Glomerular endothelial cell (primary cell): ENCODE measurements around the gene GNA15. TPM values are rescaled to one million over a fixed set of nuclear protein-coding genes. Genes with fewer than 3 reads are reported as not detected.

ENCODE experiments used
- DNase-seq: peaks from one replicate; pipeline ENCODE4 v3.0.0-alpha.2; 2011; ENCODE audit warnings: low read depth, low spot score; ENCODE audit errors: extremely low read depth
- total RNA-seq: library from RNA; depleted of rRNA; stranded (reverse); fragments of >200 nt; gene quantifications from 2 replicates; pipeline ENCODE4 v1.2.3, GENCODE V29; 2015

Gene GNA15
- total RNA-seq, 1 donor from 2014 or later, result 0.06 TPM

- DNase-seq, result no peak
Measured at GRCh38 chr19:3119693-3120380, 16.0 kb upstream of the GNA15 start.

DNA sequence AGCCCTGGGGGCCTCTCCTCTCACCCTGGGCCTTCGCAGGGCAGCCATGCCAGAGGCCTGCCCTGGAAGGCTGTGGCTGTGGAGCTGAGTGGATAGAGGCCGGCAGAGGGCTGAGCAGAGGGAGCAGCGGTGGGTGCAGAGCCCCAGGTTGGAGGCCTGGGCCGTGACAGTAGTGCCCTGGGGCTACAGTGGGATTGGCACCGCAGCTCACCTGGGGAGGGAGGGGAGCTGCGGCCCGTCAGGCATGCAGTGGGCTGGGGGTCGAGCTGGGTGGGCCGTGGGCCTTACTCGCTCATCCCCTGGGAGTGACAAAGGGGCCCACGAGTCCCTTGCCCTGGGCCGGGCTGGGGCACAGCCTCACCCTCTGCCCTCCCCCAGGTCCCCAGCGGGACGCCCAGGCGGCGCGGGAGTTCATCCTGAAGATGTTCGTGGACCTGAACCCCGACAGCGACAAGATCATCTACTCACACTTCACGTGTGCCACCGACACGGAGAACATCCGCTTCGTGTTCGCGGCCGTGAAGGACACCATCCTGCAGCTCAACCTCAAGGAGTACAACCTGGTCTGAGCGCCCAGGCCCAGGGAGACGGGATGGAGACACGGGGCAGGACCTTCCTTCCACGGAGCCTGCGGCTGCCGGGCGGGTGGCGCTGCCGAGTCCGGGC lies 15.1 kb upstream of the GNA15 start:
- DNase-seq, result no peak

GRCh38 chr19:3121396-3121795 lies 14.4 kb upstream of the GNA15 start:
- no peak for DNase-seq

DNA sequence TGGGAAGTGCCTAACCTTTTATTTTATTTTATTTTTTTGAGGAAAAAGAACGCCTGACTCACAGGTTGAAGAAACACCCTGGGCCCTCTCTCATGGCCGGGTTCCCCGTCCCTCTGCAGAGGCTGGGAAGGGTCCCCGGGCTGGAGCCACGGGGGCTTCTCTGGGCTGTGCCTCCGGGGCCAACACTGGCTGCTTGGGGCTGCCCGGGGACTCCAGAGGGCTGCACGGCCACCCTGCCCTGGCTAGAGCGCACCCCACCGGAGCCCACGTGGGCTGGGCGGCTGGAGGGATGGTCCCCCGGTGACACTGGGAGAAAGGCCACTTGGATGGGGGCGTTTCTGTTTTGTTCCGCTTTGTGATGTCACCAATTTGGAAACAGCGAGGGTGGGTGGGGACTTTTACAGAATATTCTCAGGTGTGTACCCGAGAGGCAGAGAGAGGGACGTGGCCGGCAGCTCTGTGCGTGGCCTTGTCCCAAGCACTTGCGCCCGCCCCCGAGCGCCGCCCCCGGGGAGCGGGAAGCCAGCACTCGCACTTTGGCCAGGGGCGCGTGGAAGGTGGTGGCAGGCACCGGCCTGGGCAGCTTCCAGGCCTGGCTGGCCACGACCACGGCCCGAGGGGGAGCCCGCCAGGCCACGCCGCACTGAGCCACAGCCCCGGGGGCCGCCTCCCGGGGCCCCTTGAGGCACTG lies 13.9 kb upstream of the GNA15 start:
- no peak for DNase-seq

DNA sequence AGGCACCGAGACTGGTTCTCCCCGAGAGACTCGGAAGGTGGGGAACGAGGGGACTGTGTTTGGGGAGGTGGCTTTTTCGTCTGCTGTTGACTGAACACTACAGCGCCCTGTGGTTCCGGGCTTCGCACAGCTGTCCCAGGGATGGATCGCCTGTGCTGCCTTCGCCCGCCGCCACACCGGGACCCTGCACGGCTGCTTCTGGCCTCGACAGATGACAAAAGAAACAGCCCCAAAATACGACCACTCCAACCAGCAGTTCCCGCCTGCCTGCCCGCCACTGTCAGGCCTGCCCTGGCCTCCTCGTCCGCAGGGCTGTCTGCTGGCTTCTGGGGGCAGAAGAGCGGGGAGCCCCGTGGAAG lies 13.3 kb upstream of the GNA15 start:
- DNase-seq, result no peak

- no peak for DNase-seq
Measured at GRCh38 chr19:3123088-3123721, 12.6 kb upstream of the GNA15 start.

- no peak for DNase-seq
Measured at GRCh38 chr19:3123956-3124355, 11.9 kb upstream of the GNA15 start.

DNA sequence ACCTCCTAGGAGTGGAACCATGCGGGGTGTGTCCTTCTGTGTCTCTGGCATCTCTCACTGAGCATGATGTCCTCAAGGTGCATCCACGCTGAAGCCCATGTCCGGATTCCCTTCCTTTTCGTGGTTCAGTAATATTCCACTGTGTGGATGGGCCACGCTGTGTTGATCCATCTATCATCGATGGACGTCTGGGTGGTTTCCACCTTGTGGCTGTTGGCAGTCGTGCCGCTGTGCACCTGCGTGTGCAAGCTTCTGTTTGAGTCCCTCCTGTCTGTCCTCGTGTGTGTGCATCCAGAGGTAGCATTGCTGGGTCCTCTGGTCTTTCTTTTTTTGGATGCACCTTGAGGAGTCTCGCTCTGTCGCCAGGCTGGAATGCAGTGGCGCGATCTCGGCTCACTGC lies 11.2 kb upstream of the GNA15 start:
- DNase-seq, result no peak

DNA sequence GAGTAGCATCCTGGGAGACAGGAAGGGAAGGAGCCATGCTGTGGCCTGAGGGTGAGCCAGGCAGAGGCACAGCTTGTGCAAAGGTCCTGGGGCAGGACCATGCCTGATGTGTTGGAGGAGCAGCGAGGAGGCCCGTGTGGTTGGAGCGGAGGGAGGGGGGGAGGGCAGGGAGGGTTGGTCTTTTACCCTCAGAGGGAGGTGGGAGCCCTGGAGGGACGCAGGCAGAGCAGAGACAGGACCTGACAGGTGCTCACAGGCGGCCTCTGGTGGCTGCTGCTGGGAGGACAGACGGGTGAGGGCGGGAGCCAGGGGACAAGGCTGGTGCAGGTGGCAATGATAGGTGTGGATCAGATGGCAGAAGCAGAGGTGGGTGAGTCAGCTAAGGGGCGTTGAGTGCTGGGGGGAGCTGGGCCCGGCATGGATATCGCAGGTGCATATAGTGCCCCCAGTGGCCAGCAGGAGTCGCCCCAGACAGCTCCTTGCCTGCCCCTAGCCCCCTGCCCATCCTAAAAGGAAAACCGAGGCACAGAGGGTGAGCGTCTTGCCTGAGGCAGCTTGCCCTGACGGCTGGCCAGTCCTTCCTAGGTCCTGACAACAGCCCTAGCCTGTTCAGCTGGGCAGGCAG lies 9.8 kb upstream of the GNA15 start:
- DNase-seq, result no peak

DNA sequence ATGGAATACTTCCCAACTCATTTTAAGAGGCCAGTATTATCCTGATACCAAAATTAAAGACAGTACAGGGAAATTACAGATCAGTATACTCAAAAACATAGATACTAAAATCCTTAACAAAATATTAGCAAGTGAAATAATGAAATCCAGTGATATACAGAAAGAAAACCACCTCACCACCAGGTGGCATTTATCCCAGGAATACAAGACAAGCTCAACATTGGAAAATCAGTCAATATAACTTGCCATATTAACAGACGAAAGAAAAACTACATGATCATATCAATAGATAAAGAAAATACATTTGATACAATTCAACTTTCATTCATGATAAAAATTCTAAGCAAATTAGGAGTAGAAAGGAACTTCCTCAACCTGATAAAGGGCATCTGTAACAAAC lies 6.7 kb upstream of the GNA15 start:
- DNase-seq, result peak; percentile 48

DNA sequence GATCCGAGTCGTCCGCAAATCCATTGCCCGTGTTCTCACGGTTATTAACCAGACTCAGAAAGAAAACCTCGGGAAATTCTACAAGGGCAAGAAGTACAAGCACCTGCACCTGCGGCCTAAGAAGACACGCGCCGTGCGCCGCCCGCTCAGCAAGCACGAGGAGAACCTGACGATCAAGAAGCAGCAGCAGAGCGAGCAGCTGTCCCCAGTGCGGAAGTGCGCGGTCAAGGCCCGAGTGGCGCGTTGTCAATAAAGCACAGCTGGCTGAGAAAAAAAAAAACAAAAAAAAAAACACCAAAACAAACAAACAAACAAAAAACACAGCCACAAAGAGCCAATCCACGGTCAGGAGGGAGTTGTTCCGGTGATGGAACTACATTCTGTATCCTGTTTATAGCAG lies 4.7 kb upstream of the GNA15 start:
- no peak for DNase-seq

DNA sequence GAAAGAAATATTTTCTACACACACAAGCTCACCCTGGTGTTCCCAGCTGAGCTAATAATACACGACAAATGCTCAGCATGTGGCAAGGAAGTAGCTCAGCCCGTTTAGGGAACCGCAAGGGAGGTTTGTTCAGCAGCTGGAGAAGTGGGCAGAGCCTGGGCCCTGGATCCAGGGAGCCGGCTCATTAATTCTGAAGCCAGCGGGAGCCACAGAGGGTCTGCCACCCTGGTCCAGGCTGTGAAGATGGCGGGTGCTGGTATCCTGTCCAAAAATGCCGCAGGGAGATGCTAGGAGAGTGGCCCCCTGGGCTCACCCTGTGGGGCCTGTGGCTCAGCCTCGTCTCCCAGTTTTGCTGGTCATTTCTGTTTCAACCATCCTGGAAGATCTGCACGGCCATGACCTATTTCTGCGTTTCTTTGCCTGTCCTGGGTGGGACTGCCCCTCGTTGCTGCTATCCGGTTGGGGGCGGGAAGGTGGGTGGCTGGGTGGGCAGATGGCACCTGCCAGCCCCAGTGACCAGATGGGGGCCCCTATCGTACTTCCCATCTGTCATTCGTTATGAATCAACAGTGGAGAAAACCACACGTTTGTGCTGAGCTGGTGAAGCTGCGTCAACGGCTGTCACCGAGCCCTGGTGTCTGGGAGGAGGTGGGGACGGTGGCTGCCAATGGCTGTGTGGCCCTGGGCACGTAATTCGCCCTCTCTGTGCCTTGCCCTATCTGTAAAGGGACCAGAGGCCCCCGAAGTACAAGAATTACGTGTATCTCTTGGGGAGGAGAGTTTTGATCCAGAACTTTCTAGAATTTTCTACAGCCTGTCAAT lies 2.7 kb upstream of the GNA15 start:
- DNase-seq, result no peak

DNA sequence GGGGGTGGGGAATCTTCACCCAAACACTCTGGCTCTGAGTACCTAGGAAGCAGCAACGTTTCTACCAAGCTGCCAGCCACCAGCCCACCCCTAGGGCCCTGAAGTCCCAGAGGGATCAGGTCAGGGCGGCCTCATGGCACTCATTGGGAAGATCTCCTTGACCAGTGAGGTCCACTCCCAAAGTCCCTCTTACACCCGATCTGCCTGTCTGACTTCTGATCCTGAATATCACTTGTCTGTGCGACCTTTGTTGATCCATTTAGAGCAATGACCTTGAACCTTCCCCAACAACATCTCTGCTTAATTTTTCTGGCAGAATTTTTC lies 2.1 kb upstream of the GNA15 start:
- no peak for DNase-seq

DNA sequence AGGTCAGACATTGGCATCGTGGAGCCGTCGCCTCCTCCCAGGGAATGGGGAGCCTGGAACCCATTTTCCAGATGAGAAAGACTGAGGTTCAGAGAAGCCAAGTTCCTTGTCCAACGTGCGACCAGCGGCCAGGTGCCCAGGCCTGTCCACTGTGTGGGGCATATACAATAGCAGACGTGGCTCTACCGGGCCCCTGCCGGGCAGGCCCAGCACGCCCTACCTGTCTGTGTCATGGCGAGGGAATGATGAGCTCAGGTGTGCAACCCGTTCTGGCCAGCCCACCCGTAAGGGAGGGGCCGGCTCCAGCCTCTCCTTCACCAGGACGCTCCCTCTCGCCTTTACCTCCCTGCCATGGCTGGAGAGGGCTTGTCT lies 837 bp downstream of the GNA15 start:
- no peak for DNase-seq

DNA sequence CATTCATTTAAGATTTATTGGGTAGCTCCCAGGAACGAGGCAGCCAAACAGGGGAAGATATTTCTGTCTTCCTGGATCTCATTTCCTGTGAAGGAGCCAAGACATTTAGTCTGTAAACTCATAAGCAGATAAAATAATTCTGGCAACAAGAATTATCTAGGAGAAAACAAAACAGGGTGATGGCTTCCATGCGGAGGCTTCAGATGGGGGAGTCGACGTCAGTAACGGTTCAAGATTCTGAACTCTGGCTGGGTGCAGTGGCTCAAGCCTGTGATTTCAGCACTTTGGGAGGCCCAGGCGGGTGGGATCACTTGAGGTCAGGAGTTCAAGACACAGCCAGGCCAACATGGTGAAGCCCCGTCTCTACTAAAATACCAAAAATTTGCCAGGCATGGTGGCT lies 1.3 kb downstream of the GNA15 start:
- no peak for DNase-seq

DNA sequence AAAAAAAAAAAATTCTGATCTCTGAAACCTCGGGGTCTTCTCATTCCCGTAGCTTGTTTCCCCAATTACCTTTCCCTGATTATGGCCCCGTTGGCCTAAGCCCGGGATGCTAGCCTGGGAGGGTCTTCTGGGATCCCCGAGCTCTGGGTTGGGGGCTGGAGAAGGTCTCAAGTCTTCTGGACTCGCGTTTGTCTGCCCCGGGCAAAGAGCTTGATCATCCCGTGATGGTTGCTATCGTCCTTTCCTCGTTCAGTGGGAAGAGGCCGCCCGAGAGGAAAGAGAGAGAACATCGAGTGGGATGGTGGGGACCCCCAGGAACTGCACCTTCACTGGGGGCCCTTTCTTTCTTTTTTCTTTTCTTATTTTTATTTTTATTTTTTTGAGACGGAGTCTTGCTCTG lies 2.4 kb downstream of the GNA15 start:
- DNase-seq, result no peak

- DNase-seq, result no peak
Measured at GRCh38 chr19:3140667-3141038, 4.8 kb downstream of the GNA15 start.

DNA sequence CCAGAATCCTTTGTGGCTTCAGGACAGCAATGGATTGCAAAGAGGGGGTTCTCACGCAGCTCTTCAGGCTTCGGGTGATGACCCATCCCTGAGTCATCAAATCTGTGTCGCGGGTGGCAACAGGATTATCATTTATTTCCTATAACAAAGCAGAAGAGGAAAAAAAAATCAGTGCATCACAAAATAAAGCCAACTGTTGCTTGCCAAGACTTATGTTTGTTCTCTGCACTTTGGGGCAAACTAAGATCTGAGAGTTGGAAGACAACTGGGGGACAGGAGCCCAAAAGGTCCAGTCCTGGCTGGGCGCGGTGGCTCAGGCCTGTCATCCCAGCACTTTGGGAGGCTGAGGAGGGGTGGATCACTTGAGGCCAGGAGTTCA lies 6.4 kb downstream of the GNA15 start:
- DNase-seq, result peak; percentile 71

DNA sequence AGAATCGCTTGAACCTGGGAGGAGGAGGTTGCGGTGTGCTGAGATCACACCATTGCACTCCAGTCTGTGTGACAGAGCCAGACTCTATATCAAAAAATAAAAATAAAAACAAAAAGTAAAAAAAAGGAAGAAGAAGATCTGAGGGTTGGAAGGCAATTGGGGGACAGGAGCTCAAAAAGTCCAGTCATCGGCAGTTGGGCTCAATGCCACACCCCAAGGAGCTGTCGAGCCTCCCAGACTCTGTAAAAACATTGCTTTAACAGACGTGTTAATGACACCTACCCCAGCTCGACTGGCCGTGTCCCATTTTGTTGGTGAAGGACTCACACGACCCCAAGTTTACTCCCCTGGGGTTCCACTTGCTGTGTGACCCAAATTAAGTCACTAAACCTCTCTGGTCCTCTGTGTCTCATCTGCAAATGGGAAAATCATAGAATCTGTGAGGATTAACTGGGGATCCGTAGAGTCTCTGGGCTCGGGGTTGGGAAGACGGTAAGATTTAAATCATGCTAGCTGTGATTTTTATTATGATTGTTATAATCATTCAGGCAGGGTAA lies 7.0 kb downstream of the GNA15 start:
- no peak for DNase-seq

DNA sequence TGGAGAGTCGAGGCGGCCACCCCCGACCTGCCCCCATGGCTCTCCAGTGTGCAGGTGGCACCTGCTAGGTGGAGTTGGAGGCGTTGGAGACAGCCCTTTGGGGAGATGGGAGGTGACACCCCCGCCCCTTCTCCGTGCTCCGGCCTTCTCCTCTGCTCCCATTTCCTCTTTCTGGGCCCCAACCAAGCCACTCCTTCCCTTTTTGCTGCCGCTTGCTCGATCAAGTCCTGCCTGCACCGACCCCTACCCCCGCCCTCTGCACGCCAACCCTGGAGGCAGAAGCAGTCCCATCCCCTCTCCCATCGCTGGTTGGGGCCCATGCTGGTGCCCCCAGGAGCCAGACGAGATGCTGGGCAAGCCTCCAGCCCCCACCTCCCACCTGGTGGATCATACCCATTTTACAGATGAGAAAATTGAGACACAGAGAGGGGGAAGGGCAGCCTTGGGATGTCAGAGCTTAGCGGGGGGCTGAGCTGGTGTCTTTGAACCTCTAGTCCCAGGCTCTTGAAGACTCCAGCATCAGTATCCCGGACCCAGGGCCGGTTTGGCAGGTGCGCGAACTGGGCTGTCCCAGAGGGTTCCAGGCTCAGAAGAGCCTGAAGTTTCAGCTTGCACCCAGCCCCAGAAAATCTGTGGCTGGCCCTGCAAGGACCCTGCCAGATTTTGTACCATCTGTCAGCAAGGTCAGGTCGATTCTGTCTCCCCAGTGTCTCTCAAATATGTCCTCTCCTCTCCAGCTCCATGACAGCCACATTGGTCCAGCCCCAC lies 10.3 kb downstream of the GNA15 start:
- no peak for DNase-seq
